ENCODE results near the gene MYG1. TPM values are rescaled to one million over a fixed set of nuclear protein-coding genes. Genes with fewer than 3 reads are reported as not detected.

Gene MYG1, protein sequence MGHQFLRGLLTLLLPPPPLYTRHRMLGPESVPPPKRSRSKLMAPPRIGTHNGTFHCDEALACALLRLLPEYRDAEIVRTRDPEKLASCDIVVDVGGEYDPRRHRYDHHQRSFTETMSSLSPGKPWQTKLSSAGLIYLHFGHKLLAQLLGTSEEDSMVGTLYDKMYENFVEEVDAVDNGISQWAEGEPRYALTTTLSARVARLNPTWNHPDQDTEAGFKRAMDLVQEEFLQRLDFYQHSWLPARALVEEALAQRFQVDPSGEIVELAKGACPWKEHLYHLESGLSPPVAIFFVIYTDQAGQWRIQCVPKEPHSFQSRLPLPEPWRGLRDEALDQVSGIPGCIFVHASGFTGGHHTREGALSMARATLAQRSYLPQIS
- polyA plus RNA-seq (ENCODE audit: insufficient read length in 10 of 10), result 10 to 100 TPM; 30.5 to 40.3 (median 33.3) TPM
- long read RNA-seq, donor 1, transcript C12orf10-201 (7 exons, 1,192 nt), result major isoform, 18 of 21 reads
- long read RNA-seq, donor 1, partial matches to known transcripts, result 0 of 21 reads
- long read RNA-seq, donor 1, other reads (novel, unspliced or antisense), result 0 of 21 reads
- long read RNA-seq, donor 2, transcript C12orf10-201 (7 exons, 1,192 nt), result major isoform, 8 of 10 reads
- long read RNA-seq, donor 2, partial matches to known transcripts, result 0 of 10 reads
- long read RNA-seq, donor 2, other reads (novel, unspliced or antisense), result 0 of 10 reads
- long read RNA-seq, donor 3, result 0 reads
- long read RNA-seq, donor 4, transcript C12orf10-201 (7 exons, 1,192 nt), result major isoform, 7 of 11 reads
- long read RNA-seq, donor 4, partial matches to known transcripts, result 0 of 11 reads
- long read RNA-seq, donor 4, other reads (novel, unspliced or antisense), result 0 of 11 reads
- long read RNA-seq, donor 5, transcript C12orf10-201 (7 exons, 1,192 nt), result major isoform, 7 of 13 reads
- long read RNA-seq, donor 5, partial matches to known transcripts, result 0 of 13 reads
- long read RNA-seq, donor 5, other reads (novel, unspliced or antisense), result 0 of 13 reads
- long read RNA-seq, donor 6, transcript C12orf10-201 (7 exons, 1,192 nt), result major isoform, 18 of 24 reads
- long read RNA-seq, donor 6, partial matches to known transcripts, result 0 of 24 reads
- long read RNA-seq, donor 6, other reads (novel, unspliced or antisense), result 0 of 24 reads
- long read RNA-seq, donor 7, transcript C12orf10-201 (7 exons, 1,192 nt), result major isoform, 12 of 46 reads
- long read RNA-seq, donor 7, partial matches to known transcripts, result 25 of 46 reads
- long read RNA-seq, donor 7, other reads (novel, unspliced or antisense), result 7 of 46 reads
- long read RNA-seq, donor 8, transcript C12orf10-201 (7 exons, 1,192 nt), result major isoform, 7 of 9 reads
- long read RNA-seq, donor 8, partial matches to known transcripts, result 0 of 9 reads
- long read RNA-seq, donor 8, other reads (novel, unspliced or antisense), result 0 of 9 reads
- long read RNA-seq, donor 9, partial matches to known transcripts, result 0 of 2 reads
- long read RNA-seq, donor 9, other reads (novel, unspliced or antisense), result 0 of 2 reads

DNA sequence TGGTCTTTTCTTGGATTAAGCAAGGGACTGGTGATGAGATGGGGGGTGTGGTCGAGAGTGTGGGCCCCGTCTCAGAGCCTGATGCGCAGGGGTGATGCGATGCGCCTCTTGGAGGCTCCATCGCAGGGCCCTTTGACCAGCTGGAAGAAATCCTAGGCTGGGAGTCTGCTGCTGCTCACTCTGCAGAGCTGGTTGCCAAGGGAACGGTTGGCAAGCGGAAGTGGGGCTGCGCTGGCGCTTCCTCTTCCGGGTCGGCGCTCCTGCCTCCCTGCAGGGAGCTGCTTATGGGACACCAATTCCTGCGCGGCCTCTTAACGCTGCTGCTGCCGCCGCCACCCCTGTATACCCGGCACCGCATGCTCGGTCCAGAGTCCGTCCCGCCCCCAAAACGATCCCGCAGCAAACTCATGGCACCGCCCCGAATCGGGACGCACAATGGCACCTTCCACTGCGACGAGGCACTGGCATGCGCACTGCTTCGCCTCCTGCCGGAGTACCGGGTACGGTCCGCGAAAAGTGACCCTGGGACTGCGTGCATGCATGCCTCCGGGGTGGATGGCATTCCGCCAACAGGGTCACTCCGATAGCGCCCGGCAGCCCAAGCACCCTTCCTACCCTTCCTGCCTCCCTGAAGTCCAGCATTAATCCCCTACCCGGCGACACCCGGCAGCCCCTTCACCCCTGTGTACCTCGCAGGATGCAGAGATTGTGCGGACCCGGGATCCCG, at the start of gene MYG1:
TSS of gene MYG1 (plus strand) at position 242 of the 727 bp plus-strand sequence. CDS start at position 285, 43 bp downstream.
- DNase-seq, result peak; percentile 76 to 95 (median 91)

DNA sequence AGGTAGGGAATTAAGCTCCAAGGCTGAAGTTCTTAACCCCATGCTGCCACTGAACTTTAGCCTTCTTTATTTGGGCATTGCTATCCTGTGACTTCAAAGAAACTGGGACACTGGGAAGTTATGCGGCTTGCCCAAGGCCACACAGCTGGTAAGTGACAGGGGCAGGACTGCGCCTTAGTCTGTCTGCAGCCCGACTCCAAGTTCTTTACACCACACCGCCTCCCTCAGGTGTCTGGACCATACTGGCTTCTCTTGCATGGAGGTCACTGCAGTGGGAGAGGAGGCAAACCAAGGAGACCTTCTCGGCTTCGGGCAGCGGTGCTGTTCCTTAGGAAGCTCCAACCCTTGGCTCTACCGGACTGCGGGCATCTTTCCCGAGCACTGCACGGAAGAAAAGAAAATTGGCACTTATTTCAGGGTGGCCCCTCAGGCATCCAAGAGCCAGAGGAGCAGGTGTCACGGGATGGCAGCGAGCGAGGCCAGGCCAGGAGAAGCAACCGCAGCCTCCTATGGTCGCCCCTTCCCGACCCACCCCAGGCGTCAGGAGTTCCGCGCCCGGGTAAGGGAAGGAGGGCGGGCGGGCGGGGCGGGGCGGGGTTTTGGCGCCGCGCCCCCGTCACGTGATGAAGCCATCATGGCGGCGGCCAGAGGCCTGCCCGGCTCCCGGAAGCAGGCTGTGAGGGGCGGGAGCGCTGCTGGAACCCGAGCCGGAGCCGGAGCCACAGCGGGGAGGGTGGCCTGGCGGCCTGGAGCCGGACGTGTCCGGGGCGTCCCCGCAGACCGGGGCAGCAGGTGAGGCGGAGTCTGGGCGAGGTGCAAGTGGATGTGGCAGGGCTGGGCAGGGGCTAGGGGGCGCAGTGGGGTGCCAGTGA, 47.8 kb upstream of the MYG1 start:
- peak; percentile 74 to 91 (median 84) for DNase-seq

DNA sequence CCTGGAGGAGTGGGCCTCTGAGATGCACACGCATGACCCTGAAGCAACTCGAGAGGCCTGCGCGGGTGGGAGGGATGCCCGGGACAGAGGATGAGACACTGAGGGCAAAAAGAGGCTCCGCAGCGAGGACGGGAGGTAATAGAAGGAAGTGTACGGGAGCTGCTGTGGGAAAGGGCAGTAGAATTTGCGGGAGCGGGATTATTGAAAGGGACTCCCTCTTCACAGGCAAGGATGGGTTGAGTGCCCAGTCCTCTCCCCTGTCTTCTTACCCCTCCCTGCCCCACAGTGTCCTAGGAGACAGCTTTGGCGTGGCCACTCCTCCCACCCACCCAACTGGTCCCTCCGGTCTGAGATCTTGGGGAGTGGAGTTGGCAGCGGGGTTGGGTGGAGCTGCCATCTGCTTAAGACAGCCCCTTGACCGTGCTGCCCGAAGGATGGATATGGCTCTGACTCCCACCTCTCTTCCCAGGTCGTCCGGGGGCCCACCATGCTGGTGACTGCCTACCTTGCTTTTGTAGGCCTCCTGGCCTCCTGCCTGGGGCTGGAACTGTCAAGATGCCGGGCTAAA, 47.1 kb upstream of the MYG1 start:
- no peak for DNase-seq

DNA sequence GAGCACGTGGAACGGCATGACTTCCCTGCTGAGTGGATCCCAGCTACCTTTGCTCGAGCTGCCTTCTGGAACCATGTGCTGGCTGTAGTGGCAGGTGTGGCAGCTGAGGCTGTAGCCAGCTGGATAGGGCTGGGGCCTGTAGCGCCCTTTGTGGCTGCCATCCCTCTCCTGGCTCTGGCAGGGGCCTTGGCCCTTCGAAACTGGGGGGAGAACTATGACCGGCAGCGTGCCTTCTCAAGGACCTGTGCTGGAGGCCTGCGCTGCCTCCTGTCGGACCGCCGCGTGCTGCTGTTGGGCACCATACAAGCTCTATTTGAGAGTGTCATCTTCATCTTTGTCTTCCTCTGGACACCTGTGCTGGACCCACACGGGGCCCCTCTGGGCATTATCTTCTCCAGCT, 46.2 kb upstream of the MYG1 start:
- no peak for DNase-seq

DNA sequence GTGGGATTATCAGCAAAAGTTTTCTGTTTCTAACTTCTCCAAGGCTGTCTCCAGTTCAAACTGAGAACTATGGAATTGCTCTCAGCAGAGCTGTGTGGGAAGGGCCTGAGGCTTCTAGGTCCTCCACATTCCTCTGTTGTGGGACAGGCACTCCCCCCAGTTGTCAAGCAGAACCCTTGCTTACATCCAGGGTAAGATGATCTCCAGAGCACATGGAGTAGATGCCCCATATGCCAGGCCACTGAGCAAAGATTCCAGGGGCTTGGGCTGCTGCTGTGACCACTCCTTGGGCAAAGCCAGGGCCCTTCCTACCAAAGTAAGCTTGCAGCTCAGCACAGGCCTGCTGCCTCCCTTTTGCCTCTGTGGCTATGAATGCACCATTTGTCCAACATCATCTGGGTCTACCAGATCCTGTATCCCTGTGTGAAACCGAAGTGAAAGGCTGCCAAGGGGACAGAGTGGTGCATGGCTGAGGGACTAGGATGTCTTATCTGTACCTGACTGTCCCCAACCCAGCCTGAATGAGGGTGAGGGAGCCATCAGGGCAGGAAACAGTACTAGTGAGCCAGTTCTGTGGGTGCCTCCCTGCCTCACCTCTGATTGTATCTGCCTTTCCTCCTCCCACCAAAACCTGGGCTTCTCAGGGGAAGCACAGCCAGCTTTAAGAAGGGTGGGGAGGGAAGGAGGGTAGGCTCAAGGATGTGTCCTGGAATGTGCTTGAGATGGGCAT, 44.5 kb upstream of the MYG1 start:
- DNase-seq, result no peak

DNA sequence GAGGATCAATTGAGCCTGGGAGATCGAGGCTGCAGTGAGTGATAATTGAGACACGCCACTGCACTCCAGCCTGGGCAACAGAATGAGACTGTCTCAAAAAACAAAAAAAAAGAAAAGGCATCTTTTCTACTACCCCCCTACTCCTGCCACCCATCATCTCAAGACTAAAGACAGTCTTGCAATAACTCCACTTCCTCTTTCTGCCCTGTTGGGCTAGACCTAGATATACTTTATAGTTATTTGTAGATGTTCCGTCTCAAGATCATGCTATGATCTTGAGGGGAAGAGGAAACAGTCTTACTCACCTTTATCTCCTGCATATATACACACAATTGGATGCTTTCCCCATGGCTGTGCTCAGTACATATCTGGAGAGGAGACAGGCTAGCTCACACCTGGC, 43.5 kb upstream of the MYG1 start:
- no peak for DNase-seq

DNA sequence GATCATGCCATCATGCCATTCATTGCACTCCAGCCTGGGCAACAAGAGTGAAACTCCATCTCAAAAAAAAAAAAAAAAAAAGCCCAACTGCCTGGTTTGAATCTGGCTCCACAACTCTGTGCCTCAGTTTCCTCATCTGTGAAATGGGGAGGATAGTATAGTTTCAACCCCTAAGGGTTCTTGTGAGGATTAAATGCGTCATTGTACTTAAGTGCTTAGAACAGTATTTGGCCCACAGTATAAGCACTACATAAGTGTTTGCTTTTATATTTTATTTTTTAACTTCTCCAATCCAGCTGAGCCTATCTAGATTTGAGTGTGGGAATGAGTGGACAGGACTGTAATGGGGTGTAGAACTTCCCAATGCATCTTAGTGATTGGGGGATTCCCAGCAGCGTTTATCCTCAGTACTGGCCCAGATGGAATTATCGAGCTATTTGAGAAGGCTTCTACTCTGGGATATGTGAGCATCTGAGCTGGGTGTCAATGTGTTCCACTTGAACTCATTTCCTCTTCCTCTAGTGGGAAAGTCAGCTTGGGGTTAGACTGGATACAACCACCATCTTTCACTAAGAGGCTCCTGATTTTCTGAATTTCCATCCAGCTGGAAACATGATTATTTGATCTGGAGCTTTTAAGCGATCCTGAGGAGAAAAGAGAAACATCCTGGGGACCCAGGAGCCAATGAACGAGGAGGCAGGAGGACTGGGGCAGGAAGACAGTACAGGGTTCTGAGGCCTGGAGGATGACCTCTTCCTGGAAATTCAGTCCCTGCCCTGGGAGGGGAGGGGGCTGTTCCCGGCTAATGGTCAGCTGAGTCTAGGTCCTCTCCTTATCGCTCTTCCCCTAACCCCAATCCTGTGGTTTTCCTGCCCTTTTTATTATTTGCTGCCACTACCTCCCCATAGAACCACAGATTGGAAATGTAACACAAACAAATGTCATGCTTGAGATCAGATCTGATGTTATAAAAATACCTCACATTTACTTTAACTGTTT, 40.7 kb upstream of the MYG1 start:
- no peak for DNase-seq

DNA sequence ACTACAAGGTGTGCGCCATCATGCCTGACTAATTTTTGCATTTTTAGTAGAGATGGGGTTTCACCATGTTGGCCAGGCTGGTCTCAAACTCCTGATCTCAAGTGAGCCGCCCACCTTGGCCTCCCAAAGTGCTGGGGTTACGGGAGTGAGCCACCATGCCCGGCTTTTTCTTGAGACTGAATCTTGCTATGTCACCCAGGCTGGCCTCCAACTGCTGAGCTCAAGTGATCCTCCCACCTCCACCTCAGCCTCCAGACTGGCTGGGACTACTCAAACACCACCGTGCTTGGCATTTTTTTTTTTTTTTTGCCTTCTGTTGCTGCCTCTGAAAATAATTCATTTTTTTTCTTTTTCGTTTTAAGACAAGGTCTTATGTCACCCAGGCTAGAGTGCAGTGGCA, 39.6 kb upstream of the MYG1 start:
- DNase-seq, result no peak

DNA sequence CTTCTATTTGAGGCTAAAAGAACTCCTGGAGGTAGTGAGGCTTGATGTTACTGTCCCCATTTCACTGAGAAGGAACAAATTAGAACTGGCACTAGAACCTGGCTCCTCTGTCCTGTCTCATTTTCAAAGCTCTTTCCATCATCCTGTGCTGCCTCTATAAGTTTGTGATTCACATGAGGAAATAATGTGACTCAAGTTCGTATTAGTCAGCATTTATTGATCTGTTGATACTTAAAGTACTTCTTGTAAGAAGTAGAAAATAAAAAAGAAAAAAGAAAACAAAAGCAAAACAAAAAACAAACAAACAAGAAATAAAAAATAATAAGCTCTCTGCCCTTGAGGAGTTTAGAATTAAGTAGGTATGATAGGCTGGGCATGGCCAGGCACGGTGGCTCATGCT, 33.7 kb upstream of the MYG1 start:
- no peak for DNase-seq

DNA sequence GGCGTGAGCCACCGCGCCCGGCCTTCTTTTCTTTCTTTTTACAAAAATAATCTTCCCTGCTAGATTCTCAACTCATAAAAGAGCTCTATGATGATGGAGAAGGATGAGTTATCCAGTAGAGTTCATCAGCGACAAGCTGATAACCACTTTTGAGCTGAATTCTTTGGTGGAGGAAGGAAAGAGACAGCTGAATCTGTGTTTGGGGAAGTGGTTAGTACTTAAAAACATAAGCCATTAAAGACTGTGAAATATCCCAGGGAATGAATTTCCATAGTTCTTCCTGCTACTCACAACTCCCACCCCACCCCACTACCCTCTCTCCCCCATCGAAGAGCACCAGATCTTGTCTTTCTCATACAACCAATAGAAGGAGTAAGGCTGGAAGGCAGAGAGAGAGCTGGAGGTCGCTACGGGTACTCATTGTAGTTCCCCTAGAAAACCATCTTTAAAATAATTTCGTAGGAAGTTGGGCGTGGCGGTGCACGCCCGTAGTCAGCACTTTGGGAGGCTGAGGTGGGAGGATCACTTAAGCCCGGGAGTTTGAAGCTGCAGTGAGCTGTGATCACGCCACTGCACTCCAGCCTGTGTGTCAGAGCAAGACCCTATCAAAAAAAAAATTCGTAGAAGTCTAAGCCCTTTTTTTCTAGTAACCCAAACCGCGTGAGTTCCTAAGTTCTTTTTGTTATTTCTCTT, 32.0 kb upstream of the MYG1 start:
- no peak for DNase-seq

DNA sequence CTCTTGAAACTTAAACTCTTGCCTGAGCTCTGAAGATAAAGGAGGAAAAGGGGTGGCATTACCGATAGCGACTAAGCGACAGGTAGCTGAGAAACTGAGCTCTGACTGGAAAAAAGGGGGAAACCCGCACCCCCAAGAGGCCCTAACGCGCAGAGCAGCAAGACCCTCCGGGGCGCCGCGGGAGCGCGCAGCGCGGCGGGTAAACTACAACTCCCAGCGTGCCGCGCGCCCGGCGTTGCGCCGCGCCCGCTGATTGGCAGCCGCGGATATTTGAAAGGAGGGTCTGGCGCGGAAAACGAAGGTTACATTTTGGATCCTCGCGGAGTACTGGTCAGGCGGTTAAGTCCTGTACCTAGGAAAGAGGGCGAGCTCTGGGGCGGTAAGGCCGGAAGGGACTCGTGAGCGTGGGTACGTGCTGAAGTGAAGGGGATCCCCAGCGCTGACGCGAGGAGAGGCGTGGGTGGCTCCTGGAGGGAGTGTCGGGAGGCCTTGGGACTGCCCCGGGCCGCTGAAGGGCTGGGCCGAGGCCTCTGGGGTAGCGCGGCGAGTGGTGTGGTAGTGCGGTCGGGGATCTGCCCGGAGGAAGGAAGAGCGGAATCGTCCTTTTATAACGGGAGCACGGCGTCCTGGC, 31.4 kb upstream of the MYG1 start, which contains the start of gene ESPL1:
TSS of gene ESPL1 (plus strand) at position 301 of the 631 bp plus-strand sequence. CDS start 468 bp downstream, outside the sequence.
- peak; percentile 75 to 92 (median 84) for DNase-seq

DNA sequence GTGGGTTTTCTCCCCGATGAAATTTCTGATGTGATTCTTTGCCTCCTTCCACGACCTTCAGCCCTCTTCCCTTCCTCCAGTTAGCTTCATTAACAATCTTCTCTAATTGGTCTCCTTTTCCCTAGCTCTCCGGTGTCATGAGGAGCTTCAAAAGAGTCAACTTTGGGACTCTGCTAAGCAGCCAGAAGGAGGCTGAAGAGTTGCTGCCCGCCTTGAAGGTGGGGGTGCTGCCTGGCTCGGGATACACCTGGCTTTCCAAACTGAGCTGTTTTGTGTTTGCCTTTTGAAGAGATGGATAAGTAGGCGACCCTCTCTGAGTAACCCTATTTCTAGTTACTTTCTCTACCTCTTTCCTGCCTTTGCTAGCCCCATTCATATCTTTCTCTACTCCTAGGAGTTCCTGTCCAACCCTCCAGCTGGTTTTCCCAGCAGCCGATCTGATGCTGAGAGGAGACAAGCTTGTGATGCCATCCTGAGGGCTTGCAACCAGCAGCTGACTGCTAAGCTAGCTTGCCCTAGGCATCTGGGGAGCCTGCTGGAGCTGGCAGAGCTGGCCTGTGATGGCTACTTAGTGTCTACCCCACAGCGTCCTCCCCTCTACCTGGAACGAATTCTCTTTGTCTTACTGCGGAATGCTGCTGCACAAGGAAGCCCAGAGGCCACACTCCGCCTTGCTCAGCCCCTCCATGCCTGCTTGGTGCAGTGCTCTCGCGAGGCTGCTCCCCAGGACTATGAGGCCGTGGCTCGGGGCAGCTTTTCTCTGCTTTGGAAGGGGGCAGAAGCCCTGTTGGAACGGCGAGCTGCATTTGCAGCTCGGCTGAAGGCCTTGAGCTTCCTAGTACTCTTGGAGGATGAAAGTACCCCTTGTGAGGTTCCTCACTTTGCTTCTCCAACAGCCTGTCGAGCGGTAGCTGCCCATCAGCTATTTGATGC, 30.6 kb upstream of the MYG1 start:
- no peak for DNase-seq

DNA sequence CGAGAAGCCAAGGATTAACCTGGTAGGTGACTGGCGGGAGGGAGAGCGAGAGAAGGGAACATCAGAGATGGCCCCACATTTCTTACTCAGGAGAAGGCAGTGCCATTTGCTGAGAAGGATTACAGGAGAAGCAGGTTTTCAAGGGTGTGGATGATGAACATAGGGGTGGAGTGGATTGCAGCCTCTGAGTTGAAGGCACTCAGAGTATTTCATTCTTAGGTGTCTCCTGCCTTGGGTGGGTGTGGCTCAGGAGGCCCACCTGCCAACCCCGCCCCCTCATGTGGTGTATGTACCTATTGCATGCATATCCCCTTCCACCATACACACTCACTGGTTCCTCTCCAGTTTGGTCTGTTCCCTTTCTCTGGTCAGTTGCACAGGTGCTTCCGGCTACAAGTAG, 25.1 kb upstream of the MYG1 start:
- no peak for DNase-seq

DNA sequence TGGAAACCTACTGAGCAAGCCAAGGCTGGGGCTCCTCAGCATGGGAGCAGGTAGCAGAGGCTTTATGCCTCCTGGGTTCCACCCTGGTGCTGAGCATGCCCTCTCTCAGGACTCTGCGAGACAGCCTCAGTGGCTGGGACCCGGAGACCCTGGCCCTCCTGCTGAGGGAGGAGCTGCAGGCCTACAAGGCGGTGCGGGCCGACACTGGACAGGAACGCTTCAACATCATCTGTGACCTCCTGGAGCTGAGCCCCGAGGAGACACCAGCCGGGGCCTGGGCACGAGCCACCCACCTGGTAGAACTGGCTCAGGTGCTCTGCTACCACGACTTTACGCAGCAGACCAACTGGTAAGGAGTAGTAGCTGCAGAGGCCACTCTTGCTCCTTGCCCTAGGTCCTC, 23.0 kb upstream of the MYG1 start:
- no peak for DNase-seq

DNA sequence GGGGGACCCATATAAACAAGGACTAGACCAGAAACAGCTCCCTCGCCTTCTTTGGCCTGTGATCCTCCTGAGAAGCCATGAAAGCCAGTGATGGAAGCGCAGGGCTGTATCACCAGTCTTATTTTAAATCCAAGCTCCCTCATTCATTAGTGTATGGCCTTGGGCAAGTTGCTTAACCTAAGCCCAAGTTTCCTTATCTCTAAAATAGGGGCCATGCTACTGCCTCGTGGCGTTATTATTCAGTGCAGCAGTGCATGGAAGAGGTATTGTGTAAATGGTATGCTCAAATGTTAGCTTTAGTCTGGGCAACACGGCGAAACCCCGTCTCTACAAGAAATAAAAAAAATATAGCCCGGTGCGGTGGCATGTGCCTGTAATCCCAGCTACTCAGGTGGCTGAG, 21.5 kb upstream of the MYG1 start:
- no peak for DNase-seq

Data from muscle of back (tissue), 13 donors.